Loucy (cell line): ENCODE measurements around the gene MAT2A.

Experiments used
- H2AFZ ChIP-seq: fragments of 200-600 bp; sonication (generic); 2 replicates; pipeline ENCODE4 v1.6.0; 2016; ENCODE audit warnings: antibody characterized with exemption, mild to moderate bottlenecking, low read length, moderate library complexity
- H3F3A ChIP-seq: fragments of 200-600 bp; 2 replicates; pipeline ENCODE4 v1.6.0; 2016; ENCODE audit warnings: antibody characterized with exemption, low read depth, mild to moderate bottlenecking
- H3K27me3 ChIP-seq: fragments of 200-600 bp; sonication (generic); 2 replicates; pipeline ENCODE4 v1.6.1; 2014; ENCODE audit warnings: low read length, mild to moderate bottlenecking; ENCODE audit not compliant: insufficient read depth, poor library complexity, severe bottlenecking
- H3K36me3 ChIP-seq: fragments of 200-600 bp; sonication (generic); 2 replicates; pipeline ENCODE4 v1.6.1; 2016; ENCODE audit warnings: low read length; ENCODE audit not compliant: insufficient read depth
- H3K4me1 ChIP-seq: fragments of 200-600 bp; sonication (generic); 2 replicates; pipeline ENCODE4 v1.5.1; 2014; ENCODE audit warnings: low read length, mild to moderate bottlenecking; ENCODE audit not compliant: insufficient read depth, poor library complexity, severe bottlenecking
- H3K4me2 ChIP-seq: fragments of 200-600 bp; sonication (generic); 2 replicates; pipeline ENCODE4 v1.6.0; 2014; ENCODE audit warnings: antibody characterized with exemption, low read length, low read depth, mild to moderate bottlenecking; ENCODE audit not compliant: poor library complexity, severe bottlenecking
- H3K4me3 ChIP-seq: fragments of 200-600 bp; sonication (generic); 2 replicates; pipeline ENCODE4 v1.5.1; 2014; ENCODE audit warnings: low read length, mild to moderate bottlenecking, mixed read lengths; ENCODE audit not compliant: poor library complexity, severe bottlenecking
- H3K79me2 ChIP-seq: fragments of 200-600 bp; sonication (generic); 2 replicates; pipeline ENCODE4 v1.6.1; 2014; ENCODE audit warnings: low read length; ENCODE audit not compliant: insufficient read depth
- H3K9ac ChIP-seq: fragments of 200-600 bp; sonication (generic); 2 replicates; pipeline ENCODE4 v1.6.0; 2014; ENCODE audit warnings: mild to moderate bottlenecking, low read depth, low read length, moderate library complexity; ENCODE audit not compliant: poor library complexity, severe bottlenecking
- H3K9me2 ChIP-seq: fragments of 200-600 bp; sonication (generic); replicated peaks from 2 replicates; pipeline ENCODE4 v1.6.1; 2016; ENCODE audit warnings: low read depth, low read length, mixed read lengths
- H3K9me3 ChIP-seq: fragments of 200-600 bp; sonication (generic); 2 replicates; pipeline ENCODE4 v1.6.1; 2014; ENCODE audit warnings: mild to moderate bottlenecking, antibody characterized with exemption, low read length, low read depth; ENCODE audit not compliant: insufficient read depth
- H4K20me1 ChIP-seq: fragments of 200-600 bp; sonication (generic); 2 replicates; pipeline ENCODE4 v1.6.0; 2014; ENCODE audit warnings: antibody characterized with exemption, low read length, mild to moderate bottlenecking; ENCODE audit not compliant: insufficient read depth, poor library complexity, severe bottlenecking
- EZH2phosphoT487 ChIP-seq: fragments of 200-600 bp; IDR thresholded peaks from 2 replicates; pipeline ENCODE4 v1.6.1; 2018; ENCODE audit warnings: antibody characterized with exemption, mild to moderate bottlenecking, moderate library complexity, borderline replicate concordance
- TF ChIP-seq, protein P1 (sequence below): fragments of 200-600 bp; sonication (generic); conservative IDR thresholded peaks from 2 replicates; pipeline ENCODE4 v1.5.1; 2014; ENCODE audit warnings: mild to moderate bottlenecking, antibody characterized with exemption, low read length

MAT2A gene

DNA sequence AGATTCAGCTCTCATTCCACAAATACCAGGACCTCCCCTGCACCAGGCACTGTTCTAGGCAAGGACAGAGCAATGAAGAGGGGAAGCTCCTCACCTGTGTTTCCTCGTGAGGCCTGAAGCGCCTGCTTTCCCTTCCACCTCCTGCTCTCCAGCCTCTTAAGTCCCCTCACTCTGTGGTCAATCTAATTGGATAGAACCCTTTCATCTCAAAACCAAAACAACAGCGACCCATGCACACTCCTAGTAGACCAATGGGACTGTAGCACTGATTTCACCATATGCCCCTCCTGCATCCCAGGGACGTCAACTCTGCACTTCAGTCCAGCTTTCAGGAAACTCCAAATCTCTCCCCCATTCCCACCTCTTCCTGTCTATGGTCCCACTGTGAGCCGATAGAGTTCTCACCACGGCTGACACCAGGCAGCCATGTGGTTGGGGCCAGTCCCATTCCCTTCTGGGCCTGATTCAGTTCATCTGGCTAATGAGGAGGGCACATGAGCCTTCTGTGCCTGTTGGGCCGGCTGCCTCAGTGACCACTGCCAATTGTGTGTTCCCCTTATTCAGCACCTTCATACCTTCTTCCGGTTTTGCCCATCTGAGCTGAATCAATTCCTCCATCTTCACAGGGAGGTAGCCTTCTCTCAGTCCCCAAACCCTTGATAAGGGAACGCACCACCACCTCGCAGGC is 33.3 kb upstream of the MAT2A start:
- TF ChIP-seq, protein P1, sequence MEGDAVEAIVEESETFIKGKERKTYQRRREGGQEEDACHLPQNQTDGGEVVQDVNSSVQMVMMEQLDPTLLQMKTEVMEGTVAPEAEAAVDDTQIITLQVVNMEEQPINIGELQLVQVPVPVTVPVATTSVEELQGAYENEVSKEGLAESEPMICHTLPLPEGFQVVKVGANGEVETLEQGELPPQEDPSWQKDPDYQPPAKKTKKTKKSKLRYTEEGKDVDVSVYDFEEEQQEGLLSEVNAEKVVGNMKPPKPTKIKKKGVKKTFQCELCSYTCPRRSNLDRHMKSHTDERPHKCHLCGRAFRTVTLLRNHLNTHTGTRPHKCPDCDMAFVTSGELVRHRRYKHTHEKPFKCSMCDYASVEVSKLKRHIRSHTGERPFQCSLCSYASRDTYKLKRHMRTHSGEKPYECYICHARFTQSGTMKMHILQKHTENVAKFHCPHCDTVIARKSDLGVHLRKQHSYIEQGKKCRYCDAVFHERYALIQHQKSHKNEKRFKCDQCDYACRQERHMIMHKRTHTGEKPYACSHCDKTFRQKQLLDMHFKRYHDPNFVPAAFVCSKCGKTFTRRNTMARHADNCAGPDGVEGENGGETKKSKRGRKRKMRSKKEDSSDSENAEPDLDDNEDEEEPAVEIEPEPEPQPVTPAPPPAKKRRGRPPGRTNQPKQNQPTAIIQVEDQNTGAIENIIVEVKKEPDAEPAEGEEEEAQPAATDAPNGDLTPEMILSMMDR: no peak
- TF ChIP-seq EZH2phosphoT487: no peak
- Histone ChIP-seq H3K79me2 (no peaks in the 10 kb centered on the region), H3K4me3 (no peak overlapping the region), H3K9me3 (no peaks in the 10 kb centered on the region), H3K27me3 (no peaks in the 10 kb centered on the region), H4K20me1 (no peaks in the 10 kb centered on the region), H2AFZ (no peak overlapping the region), H3K4me2 (no peak overlapping the region), H3K4me1 (peaks cover 42% of the 10 kb centered on the region), H3K9ac (no peak overlapping the region), H3K9me2 (no peaks in the 10 kb centered on the region), H3K36me3 (no peaks in the 10 kb centered on the region), H3F3A (no peaks in the 10 kb centered on the region)

DNA sequence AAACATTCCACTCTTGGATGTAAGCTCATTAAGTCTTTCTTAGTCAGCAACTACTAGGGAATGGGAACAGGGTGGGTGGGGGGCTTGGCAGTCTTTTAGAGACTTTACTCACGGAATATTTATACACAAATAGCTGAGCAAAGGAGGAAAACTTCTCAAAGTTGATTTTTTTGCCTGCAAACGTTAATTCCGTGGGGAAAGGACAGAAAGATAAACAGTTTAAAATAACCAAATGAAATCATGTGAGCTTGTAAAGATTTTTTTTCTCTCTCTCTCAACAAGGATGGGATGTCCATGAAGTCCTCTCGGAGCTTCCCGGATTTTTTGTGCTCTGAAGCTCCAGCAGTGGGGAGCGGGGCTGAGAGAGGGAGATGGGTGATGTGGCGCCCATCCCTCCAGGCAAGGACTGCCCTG is 32.2 kb upstream of the MAT2A start:
- H3K36me3 ChIP-seq: no peaks in the 10 kb centered on the region
- H3K9me3 ChIP-seq: no peaks in the 10 kb centered on the region
- peaks cover 31% of the 10 kb centered on the region for H3K4me1 ChIP-seq

DNA sequence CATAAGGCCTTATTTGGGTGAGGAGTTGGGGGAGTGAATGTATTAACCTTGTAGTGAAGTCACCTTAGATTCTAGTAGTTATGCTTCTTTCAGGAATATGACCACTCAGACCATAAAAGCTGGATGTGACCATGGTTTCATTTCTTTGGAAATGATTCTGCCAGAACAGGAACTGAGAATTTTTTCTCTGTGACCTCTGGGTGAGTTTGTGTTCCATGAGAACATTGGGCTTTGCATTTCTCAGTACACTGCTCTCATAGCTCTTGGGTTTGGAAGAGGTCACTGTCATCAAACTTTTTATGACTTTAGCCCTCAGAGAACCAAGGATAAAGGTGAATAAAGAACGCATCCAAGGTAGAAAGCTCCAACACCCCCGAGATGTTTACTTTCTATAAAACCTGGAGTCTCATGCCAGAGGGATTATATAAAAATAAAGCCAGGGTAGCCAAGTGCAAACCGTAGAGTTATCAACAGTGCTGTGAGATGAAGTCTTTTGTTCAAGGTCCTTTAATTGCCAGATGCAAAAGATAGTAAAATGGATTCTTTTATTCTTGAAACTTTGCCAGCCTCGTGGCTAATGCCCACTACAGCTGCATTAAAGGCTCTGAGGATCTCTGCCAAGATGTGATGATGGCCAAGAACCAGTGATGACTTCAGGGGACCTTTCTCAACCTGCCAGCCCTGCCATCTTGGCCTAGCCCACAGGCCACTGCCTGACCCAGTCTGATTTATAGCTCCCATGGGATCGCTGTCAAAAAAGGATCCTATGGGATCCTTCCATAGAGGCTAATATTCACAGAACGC is 27.8 kb upstream of the MAT2A start:
- Histone ChIP-seq H3K9me2 (no peaks in the 10 kb centered on the region), H3K9ac (no peak overlapping the region), H3K9me3 (no peaks in the 10 kb centered on the region), H3K79me2 (no peaks in the 10 kb centered on the region), H2AFZ (0 out of 2 replicates have a peak overlapping the region, but pooled peaks have one; percentile 24), H3F3A (no peaks in the 10 kb centered on the region), H3K4me2 (no peak overlapping the region), H4K20me1 (no peaks in the 10 kb centered on the region), H3K4me3 (no peak overlapping the region), H3K4me1 (no peaks in the 10 kb centered on the region), H3K27me3 (no peaks in the 10 kb centered on the region), H3K36me3 (no peaks in the 10 kb centered on the region)
- TF ChIP-seq EZH2phosphoT487: no peak
- TF ChIP-seq, protein P1: no peak

More for the DNA sequence above, 32.2 kb upstream of the MAT2A start:
- Histone ChIP-seq H3K79me2 (no peaks in the 10 kb centered on the region), H2AFZ (no peak overlapping the region), H3K27me3 (no peaks in the 10 kb centered on the region), H3K4me2 (no peak overlapping the region), H3K4me3 (no peak overlapping the region), H3K9me2 (no peaks in the 10 kb centered on the region), H3F3A (no peaks in the 10 kb centered on the region), H4K20me1 (no peaks in the 10 kb centered on the region), H3K9ac (no peak overlapping the region)
- TF ChIP-seq, protein P1: no peak
- no peak for TF ChIP-seq EZH2phosphoT487
